WERI-Rb-1 (cell line): ENCODE data around the gene ASB13.

Experiments
- DNase-seq: peaks from one replicate; pipeline ENCODE4 v3.0.0-alpha.2; 2020
- H3K27ac ChIP-seq: fragments of 250-450 bp; sonication (Bioruptor Pico); 2 replicates; pipeline ENCODE4 v1.5.1; 2020; ENCODE audit warnings: mild to moderate bottlenecking, moderate library complexity
- H3K27me3 ChIP-seq: fragments of 250-450 bp; sonication (Bioruptor Pico); 2 replicates; pipeline ENCODE4 v1.5.1; 2021; ENCODE audit warnings: mild to moderate bottlenecking, low read depth, moderate library complexity; ENCODE audit not compliant: insufficient read depth, severe bottlenecking
- H3K36me3 ChIP-seq: fragments of 250-450 bp; sonication (Bioruptor Pico); 2 replicates; pipeline ENCODE4 v1.5.1; 2020; ENCODE audit warnings: mild to moderate bottlenecking, moderate library complexity
- H3K4me3 ChIP-seq: 2 replicates; pipeline ENCODE4 v1.5.1; 2011; ENCODE audit warnings: low read depth, mild to moderate bottlenecking, control low read depth, low read length
- H3K9me3 ChIP-seq: fragments of 250-450 bp; sonication (Bioruptor Pico); 2 replicates; pipeline ENCODE4 v1.5.1; 2021; ENCODE audit warnings: mild to moderate bottlenecking, moderate library complexity; ENCODE audit not compliant: severe bottlenecking
- CTCF ChIP-seq: IDR thresholded peaks from 2 replicates; pipeline ENCODE4 v1.5.1; 2011; ENCODE audit warnings: low read depth, mild to moderate bottlenecking, control low read depth, inconsistent platforms, low read length

ASB13 gene

GRCh38 chr10:5698062-5698461, 31.7 kb upstream of the ASB13 start:
- no peak overlapping the region for H3K27ac ChIP-seq
- no peaks in the 10 kb centered on the region for H3K27me3 ChIP-seq
- DNase-seq: no peak
- TF ChIP-seq CTCF: no peak
- no peak overlapping the region for H3K4me3 ChIP-seq
- H3K36me3 ChIP-seq: no peaks in the 10 kb centered on the region
- H3K9me3 ChIP-seq: no peaks in the 10 kb centered on the region

- no peak for TF ChIP-seq CTCF
- H3K36me3 ChIP-seq: no peaks in the 10 kb centered on the region
- H3K9me3 ChIP-seq: no peaks in the 10 kb centered on the region
- no peaks in the 10 kb centered on the region for H3K27me3 ChIP-seq
- no peak overlapping the region for H3K27ac ChIP-seq
- H3K4me3 ChIP-seq: no peak overlapping the region
- no peak for DNase-seq
Measured at GRCh38 chr10:5697342-5697741, 30.9 kb upstream of the ASB13 start.

GRCh38 chr10:5694573-5694972, 28.2 kb upstream of the ASB13 start:
- DNase-seq: no peak
- Histone ChIP-seq H3K36me3 (no peaks in the 10 kb centered on the region), H3K4me3 (no peak overlapping the region), H3K27ac (no peak overlapping the region), H3K9me3 (no peaks in the 10 kb centered on the region), H3K27me3 (no peaks in the 10 kb centered on the region)
- TF ChIP-seq CTCF: no peak

- Histone ChIP-seq H3K36me3 (no peaks in the 10 kb centered on the region), H3K4me3 (no peak overlapping the region), H3K27ac (no peak overlapping the region), H3K9me3 (no peaks in the 10 kb centered on the region), H3K27me3 (no peaks in the 10 kb centered on the region)
- no peak for TF ChIP-seq CTCF
- no peak for DNase-seq
Measured at GRCh38 chr10:5692461-5693358, 26.3 kb upstream of the ASB13 start.

- DNase-seq: no peak
- no peak overlapping the region for H3K27ac ChIP-seq
- no peaks in the 10 kb centered on the region for H3K9me3 ChIP-seq
- H3K27me3 ChIP-seq: no peaks in the 10 kb centered on the region
- H3K36me3 ChIP-seq: no peaks in the 10 kb centered on the region
- TF ChIP-seq CTCF: no peak
- H3K4me3 ChIP-seq: no peak overlapping the region
Measured at GRCh38 chr10:5691786-5692185, 25.4 kb upstream of the ASB13 start.

- no peaks in the 10 kb centered on the region for H3K9me3 ChIP-seq
- no peaks in the 10 kb centered on the region for H3K36me3 ChIP-seq
- no peak overlapping the region for H3K4me3 ChIP-seq
- H3K27me3 ChIP-seq: no peaks in the 10 kb centered on the region
- H3K27ac ChIP-seq: no peak overlapping the region
- no peak for DNase-seq
- TF ChIP-seq CTCF: no peak
Measured at GRCh38 chr10:5688587-5688986, 22.2 kb upstream of the ASB13 start.
